ENCODE data around the gene KCTD14. TPM values are rescaled to one million over a fixed set of nuclear protein-coding genes. Genes with fewer than 3 reads are reported as not detected.

Gene KCTD14
- total and polyA plus RNA-seq, 2 of the 8 experiments (the other 6 are each of a cell fraction or from before 2014, with no cell fraction given) = 21.6 to 24.9 TPM

- TF ChIP-seq CHD2 (IDR thresholded peaks at IDR 0.05; ENCODE audit: low read length) (no peak), SRF (IDR thresholded peaks at IDR 0.05; ENCODE audit: low read depth, low read length) (no peak), RXRA (IDR thresholded peaks at IDR 0.05; ENCODE audit: insufficient read depth, low read depth, low read length) (no peak), BCL11A (IDR thresholded peaks at IDR 0.05; ENCODE audit: low read depth in 2 of 2, low read length in 2 of 2) (no peak), GABPA (IDR thresholded peaks at IDR 0.05; ENCODE audit: borderline replicate concordance, insufficient read depth, low read length) (no peak), PHF8 (conservative IDR thresholded peaks at IDR 0.05; ENCODE audit: low read depth, low read length) (no peak), EGR1 (IDR thresholded peaks at IDR 0.05; ENCODE audit: borderline replicate concordance, low read depth, low read length) (no peak)
- TF ChIP-seq, protein P1, sequence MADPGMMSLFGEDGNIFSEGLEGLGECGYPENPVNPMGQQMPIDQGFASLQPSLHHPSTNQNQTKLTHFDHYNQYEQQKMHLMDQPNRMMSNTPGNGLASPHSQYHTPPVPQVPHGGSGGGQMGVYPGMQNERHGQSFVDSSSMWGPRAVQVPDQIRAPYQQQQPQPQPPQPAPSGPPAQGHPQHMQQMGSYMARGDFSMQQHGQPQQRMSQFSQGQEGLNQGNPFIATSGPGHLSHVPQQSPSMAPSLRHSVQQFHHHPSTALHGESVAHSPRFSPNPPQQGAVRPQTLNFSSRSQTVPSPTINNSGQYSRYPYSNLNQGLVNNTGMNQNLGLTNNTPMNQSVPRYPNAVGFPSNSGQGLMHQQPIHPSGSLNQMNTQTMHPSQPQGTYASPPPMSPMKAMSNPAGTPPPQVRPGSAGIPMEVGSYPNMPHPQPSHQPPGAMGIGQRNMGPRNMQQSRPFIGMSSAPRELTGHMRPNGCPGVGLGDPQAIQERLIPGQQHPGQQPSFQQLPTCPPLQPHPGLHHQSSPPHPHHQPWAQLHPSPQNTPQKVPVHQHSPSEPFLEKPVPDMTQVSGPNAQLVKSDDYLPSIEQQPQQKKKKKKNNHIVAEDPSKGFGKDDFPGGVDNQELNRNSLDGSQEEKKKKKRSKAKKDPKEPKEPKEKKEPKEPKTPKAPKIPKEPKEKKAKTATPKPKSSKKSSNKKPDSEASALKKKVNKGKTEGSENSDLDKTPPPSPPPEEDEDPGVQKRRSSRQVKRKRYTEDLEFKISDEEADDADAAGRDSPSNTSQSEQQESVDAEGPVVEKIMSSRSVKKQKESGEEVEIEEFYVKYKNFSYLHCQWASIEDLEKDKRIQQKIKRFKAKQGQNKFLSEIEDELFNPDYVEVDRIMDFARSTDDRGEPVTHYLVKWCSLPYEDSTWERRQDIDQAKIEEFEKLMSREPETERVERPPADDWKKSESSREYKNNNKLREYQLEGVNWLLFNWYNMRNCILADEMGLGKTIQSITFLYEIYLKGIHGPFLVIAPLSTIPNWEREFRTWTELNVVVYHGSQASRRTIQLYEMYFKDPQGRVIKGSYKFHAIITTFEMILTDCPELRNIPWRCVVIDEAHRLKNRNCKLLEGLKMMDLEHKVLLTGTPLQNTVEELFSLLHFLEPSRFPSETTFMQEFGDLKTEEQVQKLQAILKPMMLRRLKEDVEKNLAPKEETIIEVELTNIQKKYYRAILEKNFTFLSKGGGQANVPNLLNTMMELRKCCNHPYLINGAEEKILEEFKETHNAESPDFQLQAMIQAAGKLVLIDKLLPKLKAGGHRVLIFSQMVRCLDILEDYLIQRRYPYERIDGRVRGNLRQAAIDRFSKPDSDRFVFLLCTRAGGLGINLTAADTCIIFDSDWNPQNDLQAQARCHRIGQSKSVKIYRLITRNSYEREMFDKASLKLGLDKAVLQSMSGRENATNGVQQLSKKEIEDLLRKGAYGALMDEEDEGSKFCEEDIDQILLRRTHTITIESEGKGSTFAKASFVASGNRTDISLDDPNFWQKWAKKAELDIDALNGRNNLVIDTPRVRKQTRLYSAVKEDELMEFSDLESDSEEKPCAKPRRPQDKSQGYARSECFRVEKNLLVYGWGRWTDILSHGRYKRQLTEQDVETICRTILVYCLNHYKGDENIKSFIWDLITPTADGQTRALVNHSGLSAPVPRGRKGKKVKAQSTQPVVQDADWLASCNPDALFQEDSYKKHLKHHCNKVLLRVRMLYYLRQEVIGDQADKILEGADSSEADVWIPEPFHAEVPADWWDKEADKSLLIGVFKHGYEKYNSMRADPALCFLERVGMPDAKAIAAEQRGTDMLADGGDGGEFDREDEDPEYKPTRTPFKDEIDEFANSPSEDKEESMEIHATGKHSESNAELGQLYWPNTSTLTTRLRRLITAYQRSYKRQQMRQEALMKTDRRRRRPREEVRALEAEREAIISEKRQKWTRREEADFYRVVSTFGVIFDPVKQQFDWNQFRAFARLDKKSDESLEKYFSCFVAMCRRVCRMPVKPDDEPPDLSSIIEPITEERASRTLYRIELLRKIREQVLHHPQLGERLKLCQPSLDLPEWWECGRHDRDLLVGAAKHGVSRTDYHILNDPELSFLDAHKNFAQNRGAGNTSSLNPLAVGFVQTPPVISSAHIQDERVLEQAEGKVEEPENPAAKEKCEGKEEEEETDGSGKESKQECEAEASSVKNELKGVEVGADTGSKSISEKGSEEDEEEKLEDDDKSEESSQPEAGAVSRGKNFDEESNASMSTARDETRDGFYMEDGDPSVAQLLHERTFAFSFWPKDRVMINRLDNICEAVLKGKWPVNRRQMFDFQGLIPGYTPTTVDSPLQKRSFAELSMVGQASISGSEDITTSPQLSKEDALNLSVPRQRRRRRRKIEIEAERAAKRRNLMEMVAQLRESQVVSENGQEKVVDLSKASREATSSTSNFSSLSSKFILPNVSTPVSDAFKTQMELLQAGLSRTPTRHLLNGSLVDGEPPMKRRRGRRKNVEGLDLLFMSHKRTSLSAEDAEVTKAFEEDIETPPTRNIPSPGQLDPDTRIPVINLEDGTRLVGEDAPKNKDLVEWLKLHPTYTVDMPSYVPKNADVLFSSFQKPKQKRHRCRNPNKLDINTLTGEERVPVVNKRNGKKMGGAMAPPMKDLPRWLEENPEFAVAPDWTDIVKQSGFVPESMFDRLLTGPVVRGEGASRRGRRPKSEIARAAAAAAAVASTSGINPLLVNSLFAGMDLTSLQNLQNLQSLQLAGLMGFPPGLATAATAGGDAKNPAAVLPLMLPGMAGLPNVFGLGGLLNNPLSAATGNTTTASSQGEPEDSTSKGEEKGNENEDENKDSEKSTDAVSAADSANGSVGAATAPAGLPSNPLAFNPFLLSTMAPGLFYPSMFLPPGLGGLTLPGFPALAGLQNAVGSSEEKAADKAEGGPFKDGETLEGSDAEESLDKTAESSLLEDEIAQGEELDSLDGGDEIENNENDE (IDR thresholded peaks at IDR 0.05; ENCODE audit: insufficient replicate concordance, low read length) = no peak
Measured at GRCh38 chr11:78049348-78049747, 26.3 kb upstream of the KCTD14 start (continued).
